Measurements from ENCODE around the gene RNPS1. TPM values are rescaled to one million over a fixed set of nuclear protein-coding genes. Genes with fewer than 3 reads are reported as not detected.

Gene RNPS1, protein sequence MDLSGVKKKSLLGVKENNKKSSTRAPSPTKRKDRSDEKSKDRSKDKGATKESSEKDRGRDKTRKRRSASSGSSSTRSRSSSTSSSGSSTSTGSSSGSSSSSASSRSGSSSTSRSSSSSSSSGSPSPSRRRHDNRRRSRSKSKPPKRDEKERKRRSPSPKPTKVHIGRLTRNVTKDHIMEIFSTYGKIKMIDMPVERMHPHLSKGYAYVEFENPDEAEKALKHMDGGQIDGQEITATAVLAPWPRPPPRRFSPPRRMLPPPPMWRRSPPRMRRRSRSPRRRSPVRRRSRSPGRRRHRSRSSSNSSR
- 100 to 1,000 TPM; 108 to 257 (median 163) TPM for total RNA-seq

DNA sequence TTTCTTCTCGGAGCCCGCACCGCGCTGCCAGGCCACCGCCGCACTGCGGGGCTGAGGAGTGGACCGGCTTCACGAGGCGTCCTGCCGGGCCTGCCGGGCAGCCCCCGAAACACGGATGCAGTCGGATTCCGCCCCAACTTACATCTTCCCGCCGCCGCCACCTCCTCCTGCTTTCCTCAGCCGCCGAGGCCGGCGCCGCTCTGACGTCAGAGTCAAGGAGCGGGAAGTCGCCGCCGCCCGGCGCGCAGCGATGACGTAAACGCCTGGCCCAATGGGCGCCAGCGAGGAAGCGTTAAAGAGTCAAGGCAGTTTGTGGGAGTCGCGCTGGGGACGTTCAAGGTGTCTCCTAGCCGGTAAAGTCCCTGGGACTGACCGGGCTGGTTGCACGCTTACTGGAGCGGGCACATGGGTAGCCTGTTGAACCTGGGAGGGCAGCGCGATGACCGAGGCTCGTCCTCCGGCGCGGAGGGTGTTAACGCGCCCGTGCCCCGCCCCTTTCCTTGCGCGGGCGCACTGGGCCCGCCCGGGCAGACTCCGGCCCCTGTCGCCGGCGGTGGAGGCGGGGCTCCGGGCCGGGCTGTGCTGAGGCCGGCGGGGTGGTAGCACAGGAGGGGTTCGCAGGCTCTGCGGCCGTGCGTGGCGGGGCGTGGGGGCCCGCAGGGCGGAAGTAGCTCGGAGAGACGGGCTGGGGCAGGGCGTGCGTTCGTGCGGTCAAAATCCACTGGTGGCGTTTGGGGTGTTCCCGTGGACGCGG lies at the start of gene RNPS1:
RNPS1 (minus strand) TSS at position 214 of the 754 bp plus-strand sequence. CDS start 3,483 bp downstream, outside the sequence.
- Histone ChIP-seq H3K27ac (peak within 1 kb of the TSS; percentile 94 to 97), H3K4me3 (peak within 1 kb of the TSS; percentile 73 to 90 (median 87)), H3K4me1 (replicated peaks in 1 of 2) (peaks cover 18 to 19% of the 10 kb centered on the region in 2 donors)
- ATAC-seq (replicated peaks in 6 of 8), result peak; percentile 70 to 92 (median 90)
- WGBS, 10 experiments, result 0 to 2% (median 0%) methylated on average over 8 to 24 of the region's 88 CpGs; no CpG with 5 or more reads in 7 of the 10 experiments
- in situ Hi-C loops (cut with MboI; ENCODE audit: low pct_unique_long_range_greater_than_20kb in 2 of 9, low sequenced_read_pairs in 9 of 9, unreplicated experiment in 9 of 9), result no loop called here

DNA sequence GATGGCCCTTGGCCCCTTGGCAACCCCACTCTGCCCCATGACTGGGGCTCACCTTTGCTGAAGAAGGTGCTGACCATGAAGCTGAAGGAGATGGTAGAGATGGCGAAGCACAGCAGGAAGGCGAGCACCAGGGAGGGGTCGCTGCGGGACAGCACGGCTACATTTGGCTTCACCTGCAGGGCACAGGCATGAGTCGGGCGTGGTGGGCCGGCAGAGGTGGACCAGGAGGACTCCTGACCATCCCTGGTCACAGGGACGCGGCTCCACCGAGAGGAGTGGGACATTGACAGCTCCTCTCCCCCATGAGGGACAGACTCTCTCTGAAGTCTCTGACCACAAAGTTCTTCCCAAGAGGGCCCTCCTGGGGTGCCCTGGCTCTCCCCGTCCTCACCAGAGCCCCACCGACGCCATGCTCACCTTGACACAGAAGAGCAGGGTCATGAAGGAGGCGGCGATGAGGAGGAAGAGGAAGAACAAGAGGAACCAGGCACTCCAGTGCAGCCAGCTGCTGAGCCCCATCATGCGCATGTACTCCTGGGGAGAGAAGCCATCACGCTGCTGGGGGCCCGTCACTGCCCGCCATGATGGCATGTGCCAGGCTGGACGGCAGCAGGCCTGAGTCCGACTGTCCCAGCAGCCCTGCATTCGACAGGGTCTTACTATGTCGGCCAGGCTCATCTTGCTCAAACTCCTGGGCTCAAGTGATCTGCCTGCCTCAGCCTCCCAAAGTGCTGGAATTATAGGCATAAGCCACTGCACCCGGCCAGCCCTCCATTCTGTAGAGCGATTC lies 49.5 kb upstream of the RNPS1 start:
- H3K27ac ChIP-seq, result no peak overlapping the region
- in situ Hi-C loops (cut with MboI; ENCODE audit: low pct_unique_long_range_greater_than_20kb in 2 of 9, low sequenced_read_pairs in 9 of 9, unreplicated experiment in 9 of 9), result no loop called here
- H3K4me1 ChIP-seq (replicated peaks in 1 of 2), result no peaks in the 10 kb centered on the region
- no peak for ATAC-seq (replicated peaks in 6 of 8)
- 80 to 100% (median 91%) methylated on average over 2 to 16 of the region's 26 CpGs; no CpG with 5 or more reads in 6 of the 10 experiments for WGBS, 10 experiments
- no peak overlapping the region for H3K4me3 ChIP-seq

DNA sequence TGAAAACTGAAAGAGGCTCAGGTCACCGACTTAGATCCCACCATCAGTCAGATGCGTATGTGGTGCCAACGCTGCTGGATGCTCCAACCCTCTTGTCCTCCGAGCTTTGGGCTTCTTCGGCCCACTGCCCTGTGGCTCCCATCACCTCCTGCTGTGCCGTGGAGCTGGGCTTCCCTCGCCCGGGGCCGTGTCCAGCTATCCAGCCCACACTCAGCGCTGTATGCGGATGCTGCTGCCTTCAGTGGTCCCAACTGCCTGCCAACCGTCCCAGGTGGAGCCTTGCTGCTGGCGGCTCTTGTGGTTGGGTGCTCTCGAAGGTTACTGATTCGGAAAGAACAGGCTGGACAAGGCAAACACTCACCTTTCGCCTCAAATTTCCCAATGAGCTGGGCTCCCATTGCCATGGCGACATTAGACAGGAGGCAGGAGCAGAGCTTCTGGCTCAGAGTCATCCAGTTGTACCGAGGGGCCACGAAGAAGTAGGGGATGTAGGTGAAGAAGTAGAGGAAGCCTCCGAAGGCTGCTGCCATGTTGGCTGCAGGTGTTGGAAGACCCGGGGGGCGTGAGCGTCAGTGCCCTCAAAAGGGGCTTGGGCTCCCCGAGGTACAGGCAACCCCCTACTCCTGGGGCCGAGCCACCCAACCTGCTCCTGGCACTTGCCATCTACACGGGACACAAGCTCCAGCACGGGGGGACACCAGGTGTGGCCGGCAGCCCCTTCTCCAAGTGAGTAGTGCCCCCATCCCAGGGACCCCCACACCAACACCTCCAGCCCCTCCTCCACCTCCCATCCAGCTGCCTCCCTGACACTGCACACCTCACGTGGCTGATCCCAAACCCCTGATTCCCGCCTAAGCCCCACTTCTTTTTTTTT lies 40.4 kb upstream of the RNPS1 start:
- H3K27ac ChIP-seq, result no peak overlapping the region
- 78 to 100% (median 93%) methylated on average over 1 to 12 of the region's 30 CpGs; no CpG with 5 or more reads in 1 of the 10 experiments for WGBS, 10 experiments
- H3K4me1 ChIP-seq (replicated peaks in 1 of 2), result no peaks in the 10 kb centered on the region
- in situ Hi-C loops (cut with MboI; ENCODE audit: low pct_unique_long_range_greater_than_20kb in 2 of 9, low sequenced_read_pairs in 9 of 9, unreplicated experiment in 9 of 9), result no loop called here
- H3K4me3 ChIP-seq, result no peak overlapping the region
- no peak for ATAC-seq (replicated peaks in 6 of 8)

DNA sequence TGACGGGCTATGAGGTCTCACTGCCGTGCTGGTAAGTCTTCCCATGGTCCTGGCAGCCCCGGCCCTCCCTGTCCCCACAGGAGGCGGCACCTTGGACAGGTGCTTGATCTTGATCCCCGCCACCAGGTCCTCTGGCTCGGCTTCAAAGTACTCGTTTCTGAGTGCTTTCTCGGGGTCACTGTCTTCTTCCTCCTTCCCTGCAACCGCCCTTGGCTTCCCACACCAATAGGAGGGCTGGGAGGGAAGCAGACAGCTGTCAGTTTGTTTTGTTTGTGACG lies 31.9 kb upstream of the RNPS1 start:
- no peaks in the 10 kb centered on the region for H3K4me1 ChIP-seq (replicated peaks in 1 of 2)
- in situ Hi-C loops (cut with MboI; ENCODE audit: low pct_unique_long_range_greater_than_20kb in 2 of 9, low sequenced_read_pairs in 9 of 9, unreplicated experiment in 9 of 9), result no loop called here
- H3K4me3 ChIP-seq, result no peak overlapping the region
- peak in 1 of 8 experiments; percentile 26 for ATAC-seq (replicated peaks in 6 of 8)
- WGBS, 10 experiments, result 27 to 80% (median 50%) methylated on average over 1 to 5 of the region's 10 CpGs; no CpG with 5 or more reads in 5 of the 10 experiments
- H3K27ac ChIP-seq, result no peak overlapping the region

DNA sequence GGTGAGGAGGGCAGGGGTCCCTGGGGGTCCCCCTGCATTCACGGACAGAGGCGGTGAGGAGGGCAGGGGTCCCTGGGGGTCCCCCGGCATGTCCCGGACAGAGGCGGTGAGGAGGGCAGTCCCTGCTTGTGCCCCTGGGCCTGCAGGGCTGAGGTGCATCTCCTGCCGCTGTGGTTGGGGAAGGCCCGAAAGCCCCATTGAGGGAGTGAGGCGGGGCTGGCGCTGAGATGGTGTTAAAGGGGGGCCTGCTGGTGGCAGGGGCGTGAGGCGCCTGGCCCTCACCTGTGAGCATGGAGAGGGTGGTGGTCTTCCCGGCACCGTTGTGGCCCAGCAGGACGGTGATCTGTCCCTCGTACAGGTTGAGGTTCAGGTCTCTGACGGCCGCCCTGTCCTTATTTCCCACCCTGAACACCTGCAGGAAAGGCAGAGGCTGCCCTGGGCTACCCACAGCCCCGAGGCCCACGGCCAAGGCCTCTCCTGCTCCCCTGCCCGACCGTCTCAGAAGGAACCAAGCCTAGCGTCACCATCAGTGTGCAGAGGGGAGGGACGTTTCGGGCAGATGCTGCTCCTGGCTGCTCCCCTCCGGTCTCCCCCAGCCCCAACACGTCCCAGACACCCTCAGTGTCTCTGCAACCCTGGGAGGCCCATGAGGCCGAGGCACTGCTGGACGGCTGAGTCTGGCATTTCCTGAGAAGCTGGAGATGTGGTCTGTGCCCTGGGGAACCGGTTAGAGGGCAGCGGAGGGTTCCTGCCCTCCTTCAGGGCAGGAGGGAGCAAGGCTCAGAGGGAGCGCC lies 31.4 kb upstream of the RNPS1 start:
- WGBS, 10 experiments, result 60 to 80% (median 80%) methylated on average over 1 to 2 of the region's 31 CpGs; no CpG with 5 or more reads in 7 of the 10 experiments
- no peak overlapping the region for H3K27ac ChIP-seq
- peak in 4 of 8 experiments; percentile 15 to 27 (median 21) for ATAC-seq (replicated peaks in 6 of 8)
- H3K4me1 ChIP-seq (replicated peaks in 1 of 2), result no peaks in the 10 kb centered on the region
- in situ Hi-C loops (cut with MboI; ENCODE audit: low pct_unique_long_range_greater_than_20kb in 2 of 9, low sequenced_read_pairs in 9 of 9, unreplicated experiment in 9 of 9), result no loop called here
- no peak overlapping the region for H3K4me3 ChIP-seq

DNA sequence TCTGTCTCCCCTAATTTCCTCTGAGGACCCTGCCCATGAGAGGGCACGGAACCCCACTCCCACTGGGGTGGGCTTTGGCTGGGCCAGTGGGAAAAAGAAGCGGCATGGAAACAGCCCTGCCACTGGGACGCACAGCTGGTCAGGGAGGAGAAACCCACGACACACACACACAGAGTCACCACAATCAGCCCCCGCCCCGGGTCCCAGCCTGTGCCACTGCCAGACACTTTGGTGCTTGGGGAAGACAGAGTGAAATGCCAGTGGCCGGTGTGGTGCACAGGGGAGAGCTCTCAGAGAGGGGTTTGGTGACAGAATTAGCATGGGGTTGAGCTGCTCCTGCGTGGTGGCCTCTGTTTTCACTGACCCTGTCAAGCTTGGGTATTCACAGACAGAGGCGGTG lies 30.7 kb upstream of the RNPS1 start:
- 82 to 92% methylated on average over 2 of the region's 9 CpGs; no CpG with 5 or more reads in 8 of the 10 experiments for WGBS, 10 experiments
- Histone ChIP-seq H3K4me1 (replicated peaks in 1 of 2) (no peaks in the 10 kb centered on the region), H3K27ac (no peak overlapping the region), H3K4me3 (no peak overlapping the region)
- in situ Hi-C loops (cut with MboI; ENCODE audit: low pct_unique_long_range_greater_than_20kb in 2 of 9, low sequenced_read_pairs in 9 of 9, unreplicated experiment in 9 of 9), result no loop called here
- peak in 1 of 8 experiments; percentile 4 for ATAC-seq (replicated peaks in 6 of 8)

DNA sequence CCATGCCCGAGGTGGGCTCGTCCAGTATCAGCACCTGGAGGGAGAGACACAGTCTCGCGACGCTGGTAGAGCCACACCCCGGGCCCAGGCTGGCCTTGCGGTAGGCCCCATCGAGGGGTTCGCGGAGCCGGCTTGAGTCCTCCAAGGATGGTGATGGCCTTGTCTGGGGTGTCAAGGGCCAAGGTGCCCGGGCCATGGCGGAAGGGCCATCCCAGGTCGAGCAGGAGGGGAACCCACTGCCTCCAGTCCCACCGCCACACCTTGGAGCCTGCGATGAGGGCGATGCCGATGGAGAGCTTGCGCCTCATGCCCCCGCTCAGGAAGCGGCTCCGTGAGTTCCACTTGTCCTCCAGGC lies 29.6 kb upstream of the RNPS1 start:
- ATAC-seq (replicated peaks in 6 of 8), result no peak
- Histone ChIP-seq H3K27ac (no peak overlapping the region), H3K4me1 (replicated peaks in 1 of 2) (no peaks in the 10 kb centered on the region), H3K4me3 (no peak overlapping the region)
- 85 to 100% methylated on average over 6 to 9 of the region's 22 CpGs; no CpG with 5 or more reads in 8 of the 10 experiments for WGBS, 10 experiments
- in situ Hi-C loops (cut with MboI; ENCODE audit: low pct_unique_long_range_greater_than_20kb in 2 of 9, low sequenced_read_pairs in 9 of 9, unreplicated experiment in 9 of 9), result no loop called here

DNA sequence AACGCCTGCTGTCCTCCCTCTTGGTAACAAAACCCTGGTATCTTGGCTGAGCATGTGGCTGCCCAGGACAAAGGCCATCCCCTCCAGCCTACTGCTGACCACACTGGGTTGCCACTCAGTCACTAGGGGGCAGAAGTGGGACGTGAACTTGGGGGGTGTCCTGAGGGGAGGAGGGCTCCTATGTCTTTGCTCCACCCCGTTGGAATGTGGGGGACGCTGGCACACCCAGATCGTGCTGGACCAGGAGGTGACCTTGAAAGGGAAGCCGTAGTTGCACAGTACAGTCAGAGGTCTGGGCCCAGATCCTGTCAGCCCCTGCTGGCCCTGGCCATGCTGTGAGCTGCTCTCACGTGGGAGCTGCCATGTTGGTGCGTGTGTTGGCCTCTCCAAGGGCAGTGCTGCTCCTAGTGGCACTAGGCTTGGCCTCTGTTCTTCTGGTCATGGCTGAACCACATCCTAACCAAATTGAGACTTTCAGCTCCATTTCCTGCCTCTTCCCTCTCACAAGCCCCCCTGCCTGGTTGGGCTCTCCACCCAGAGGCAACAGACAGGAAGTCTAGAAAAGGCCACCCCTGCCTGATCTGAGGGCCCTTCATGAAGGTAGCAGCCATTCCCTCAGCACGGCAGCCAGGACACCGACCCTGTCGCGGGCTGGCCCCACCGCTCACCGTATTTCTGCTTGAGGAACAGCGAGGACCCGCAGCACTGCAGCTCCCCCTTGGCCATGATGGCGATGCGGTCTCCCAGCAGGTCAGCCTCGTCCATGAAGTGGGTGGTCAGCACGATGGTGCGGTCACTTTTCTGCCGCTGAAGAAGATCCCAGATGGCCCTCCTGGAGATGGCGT lies 29.0 kb upstream of the RNPS1 start:
- in situ Hi-C loops (cut with MboI; ENCODE audit: low pct_unique_long_range_greater_than_20kb in 2 of 9, low sequenced_read_pairs in 9 of 9, unreplicated experiment in 9 of 9), result no loop called here
- 40 to 100% (median 89%) methylated on average over 1 to 10 of the region's 23 CpGs; no CpG with 5 or more reads in 4 of the 10 experiments for WGBS, 10 experiments
- Histone ChIP-seq H3K27ac (no peak overlapping the region), H3K4me1 (replicated peaks in 1 of 2) (no peaks in the 10 kb centered on the region), H3K4me3 (no peak overlapping the region)
- peak in 5 of 8 experiments; percentile 16 to 99 (median 82) for ATAC-seq (replicated peaks in 6 of 8)

DNA sequence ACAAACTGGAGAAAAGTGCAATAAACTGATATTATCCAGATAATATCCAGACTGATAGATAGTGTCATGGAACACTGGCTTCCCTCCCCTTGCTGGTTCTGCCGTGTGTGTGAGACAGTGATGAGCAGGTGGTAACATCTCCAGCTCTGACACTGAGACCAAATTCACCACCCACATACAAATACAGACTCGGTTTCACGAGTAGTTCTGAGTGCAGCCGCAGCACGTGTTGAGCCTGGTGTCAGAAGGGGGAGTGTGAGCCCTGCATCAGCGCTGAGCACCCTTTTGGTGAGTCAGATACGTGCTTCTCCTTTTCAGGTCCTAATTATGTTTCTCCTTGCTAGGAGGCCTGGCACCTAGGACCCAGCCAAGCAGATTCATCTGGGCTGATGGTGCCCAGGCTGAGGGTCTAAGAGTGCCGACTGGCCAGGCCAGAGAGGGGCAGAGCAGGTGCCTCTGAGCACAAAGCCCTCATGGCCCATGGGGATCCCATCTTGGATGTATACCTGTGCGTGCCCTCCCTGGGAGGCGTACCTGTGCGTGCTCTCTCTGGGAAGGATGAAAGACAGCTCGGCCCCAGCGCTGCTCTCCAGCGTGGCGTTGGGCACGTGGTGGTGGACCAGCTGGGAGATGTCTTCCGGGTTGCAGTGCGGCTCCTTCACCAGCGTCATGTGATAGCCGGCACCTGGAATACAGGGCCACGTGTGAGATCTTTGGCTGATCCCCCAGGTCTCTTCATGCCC lies 27.3 kb upstream of the RNPS1 start:
- H3K27ac ChIP-seq, result no peak overlapping the region
- 40 to 100% (median 85%) methylated on average over 1 to 14 of the region's 21 CpGs; no CpG with 5 or more reads in 3 of the 10 experiments for WGBS, 10 experiments
- in situ Hi-C loops (cut with MboI; ENCODE audit: low pct_unique_long_range_greater_than_20kb in 2 of 9, low sequenced_read_pairs in 9 of 9, unreplicated experiment in 9 of 9), result no loop called here
- H3K4me1 ChIP-seq (replicated peaks in 1 of 2), result no peaks in the 10 kb centered on the region
- no peak for ATAC-seq (replicated peaks in 6 of 8)
- no peak overlapping the region for H3K4me3 ChIP-seq

DNA sequence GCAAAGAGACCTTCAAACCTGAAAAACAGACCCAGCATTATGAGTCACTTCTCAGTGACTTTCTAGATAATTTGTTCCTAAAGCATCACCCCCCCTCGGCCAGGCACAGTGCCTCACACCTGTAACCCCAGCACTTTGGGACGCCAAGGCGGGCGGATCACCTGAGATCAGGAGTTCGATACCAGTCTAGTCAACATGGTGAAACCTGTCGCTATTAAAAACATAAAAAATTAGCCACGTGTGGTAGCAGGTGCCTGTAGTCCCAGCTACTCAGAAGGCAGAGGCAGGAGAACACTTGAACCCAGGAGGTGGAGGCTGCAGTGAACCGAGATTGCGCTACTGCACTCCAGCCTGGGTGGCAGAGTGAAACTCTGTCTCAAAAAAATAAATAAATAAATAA lies 24.3 kb upstream of the RNPS1 start:
- Histone ChIP-seq H3K4me3 (no peak overlapping the region), H3K27ac (no peak overlapping the region), H3K4me1 (replicated peaks in 1 of 2) (no peaks in the 10 kb centered on the region)
- in situ Hi-C loops (cut with MboI; ENCODE audit: low pct_unique_long_range_greater_than_20kb in 2 of 9, low sequenced_read_pairs in 9 of 9, unreplicated experiment in 9 of 9), result no loop called here
- no peak for ATAC-seq (replicated peaks in 6 of 8)
- 69 to 100% (median 85%) methylated on average over 1 to 9 of the region's 9 CpGs; no CpG with 5 or more reads in 1 of the 10 experiments for WGBS, 10 experiments

DNA sequence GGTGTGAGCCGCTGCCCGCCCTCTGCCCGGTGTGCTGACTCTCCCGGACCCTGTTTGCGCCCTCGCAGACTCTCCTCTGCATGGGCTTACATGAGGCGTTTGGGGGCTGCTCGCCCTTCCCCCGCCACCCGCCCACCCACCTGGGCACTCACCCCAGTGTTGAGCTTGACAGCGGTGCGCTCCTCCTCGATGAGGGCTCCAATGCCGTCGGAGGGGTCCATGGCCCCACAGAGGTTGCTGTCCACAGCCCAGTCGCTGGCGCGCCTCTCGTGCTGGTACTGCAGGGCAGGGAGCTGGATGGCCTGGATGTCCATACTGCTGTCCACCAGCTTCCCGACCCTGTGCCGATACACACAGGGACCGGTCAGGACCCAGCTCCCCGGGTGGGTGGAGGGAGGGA lies 21.4 kb upstream of the RNPS1 start:
- 80 to 100% methylated on average over 1 to 14 of the region's 23 CpGs; no CpG with 5 or more reads in 8 of the 10 experiments for WGBS, 10 experiments
- ATAC-seq (replicated peaks in 6 of 8), result no peak
- Histone ChIP-seq H3K27ac (no peak overlapping the region), H3K4me3 (no peak overlapping the region), H3K4me1 (replicated peaks in 1 of 2) (no peaks in the 10 kb centered on the region)
- in situ Hi-C loops (cut with MboI; ENCODE audit: low pct_unique_long_range_greater_than_20kb in 2 of 9, low sequenced_read_pairs in 9 of 9, unreplicated experiment in 9 of 9), result no loop called here
